ENCODE results near the gene LMO1. TPM values are rescaled to one million over a fixed set of nuclear protein-coding genes. Genes with fewer than 3 reads are reported as not detected.

LMO1 gene
- total and polyA plus RNA-seq, 2 of the 8 experiments (the other 6 are each of a cell fraction or from before 2014, with no cell fraction given): 0.17 TPM; not detected in 1

- no peaks in the 10 kb centered on the region for H4K20me1 ChIP-seq (replicated peaks in 1 of 2; ENCODE audit: control insufficient read depth in 1 of 2, insufficient read depth in 2 of 2, low read length in 2 of 2)
- H4K5ac ChIP-seq (ENCODE audit: insufficient read length, low read depth, low read length): no peak overlapping the region
- no peak overlapping the region for H3K56ac ChIP-seq (replicated peaks; ENCODE audit: insufficient read length, low read depth, low read length)
- H3K4me3 ChIP-seq (ENCODE audit: extremely low read depth in 1 of 4, insufficient read depth in 2 of 4, low read depth in 3 of 4, low read length in 4 of 4): no peak overlapping the region
- no peaks in the 10 kb centered on the region for H3K4me1 ChIP-seq (replicated peaks in 1 of 4; ENCODE audit: control insufficient read depth in 3 of 4, insufficient read depth in 4 of 4, low read length in 3 of 4)
- H3K79me1 ChIP-seq (ENCODE audit: low read depth, low read length): no peaks in the 10 kb centered on the region
- H2BK15ac ChIP-seq (ENCODE audit: low read length): no peak overlapping the region
- no peak overlapping the region for H3K9ac ChIP-seq (replicated peaks in 1 of 4; ENCODE audit: extremely low read depth in 1 of 4, low read depth in 3 of 4, low read length in 3 of 4)
- no peak overlapping the region for H3K18ac ChIP-seq (ENCODE audit: extremely low read depth, low read length)
- FAIRE-seq (no peak), DNase-seq (ENCODE audit: low read depth in 1 of 2, low spot score in 2 of 2) (no peak)
- no peak overlapping the region for H2BK120ac ChIP-seq (replicated peaks; ENCODE audit: low read depth, low read length)
- ChIA-PET POLR2A (ENCODE audit: partially characterized antibody) (no interaction called here), CTCF (ENCODE audit: partially characterized antibody) (interaction anchor here (1.2 to 2.1 kb wide), 4 partner anchors 9 to 77 kb away, joined by 3 to 5 read pairs (median 4); partner anchors contain the start of gene LMO1)
- no peak overlapping the region for H3K23ac ChIP-seq (ENCODE audit: insufficient read length)
- H3K4me2 ChIP-seq (ENCODE audit: insufficient read depth in 1 of 2, low read depth in 2 of 2, low read length in 2 of 2): no peak overlapping the region
- H4K8ac ChIP-seq (ENCODE audit: extremely low read depth, insufficient read depth, low read length): no peak overlapping the region
- WGBS, 2 experiments (ENCODE audit: extremely low coverage in 1 of 2, insufficient coverage in 1 of 2, insufficient read length in 1 of 2, insufficient replicate concordance in 2 of 2, low coverage in 1 of 2, low lambda C conversion rate in 2 of 2, missing lambda C conversion rate in 1 of 2): 69% methylated on average over 2 of the region's 2 CpGs; no CpG with 5 or more reads in 1 of the 2 experiments
- H2BK12ac ChIP-seq (ENCODE audit: low read depth, low read length): no peak overlapping the region
- no peaks in the 10 kb centered on the region for H3K9me3 ChIP-seq (ENCODE audit: insufficient read depth in 2 of 2, low read depth in 1 of 2, low read length in 1 of 2)
- H3K23me2 ChIP-seq (ENCODE audit: low read depth, low read length): no peaks in the 10 kb centered on the region; the same call in 1 of the 2 replicates
- H3K79me2 ChIP-seq (ENCODE audit: control insufficient read depth in 1 of 2, insufficient read depth in 2 of 2, low read length in 2 of 2): no peaks in the 10 kb centered on the region
- H4K91ac ChIP-seq (replicated peaks; ENCODE audit: insufficient read length, low read length): no peak overlapping the region
- no peaks in the 10 kb centered on the region for H3K36me3 ChIP-seq (ENCODE audit: control insufficient read depth in 2 of 4, insufficient read depth in 4 of 4, low read length in 3 of 4)
- H2AFZ ChIP-seq (ENCODE audit: low read length): no peak overlapping the region
- no peak overlapping the region for H2BK5ac ChIP-seq (ENCODE audit: low read depth, low read length)
- H2BK20ac ChIP-seq (ENCODE audit: low read length): no peak overlapping the region
- H2AK5ac ChIP-seq (ENCODE audit: low read depth, low read length): no peak overlapping the region
- H3K27ac ChIP-seq (ENCODE audit: low read depth, low read length): no peak overlapping the region
- H3K14ac ChIP-seq (ENCODE audit: insufficient read length): no peak overlapping the region
- H3K4ac ChIP-seq (replicated peaks; ENCODE audit: insufficient read length, low read depth, low read length): no peak overlapping the region
- H3K27me3 ChIP-seq (replicated peaks in 1 of 4; ENCODE audit: control insufficient read depth in 3 of 4, extremely low read depth in 1 of 4, insufficient read depth in 3 of 4, low read length in 3 of 4): no peaks in the 10 kb centered on the region
Observed at GRCh38 chr11:8186429-8186828, 77.2 kb downstream of the LMO1 start.
